Small intestine (tissue), 7 donors: ENCODE measurements around the gene TTC23. TPM values are rescaled to one million over a fixed set of nuclear protein-coding genes. Genes with fewer than 3 reads are reported as not detected.
"Not testable (repeated sequence)": the region's sequence is repeated elsewhere in the genome, so short reads cannot be mapped to it uniquely, and the experiment has no call there.

Experiments used
- DNase-seq, 2 donors: peaks; one replicate each; pipeline versions ENCODE4 v3.0.0 to v3.0.0-alpha.2; 2013
- FAIRE-seq: peaks from 2 replicates; lab custom pipeline; 2012; peaks lifted over from hg19 to GRCh38; lab: Jason Lieb, UNC
- H3K27ac ChIP-seq, 3 donors: one replicate each; pipeline ENCODE4 v1.5.1; 2013; ENCODE audit warnings: low read length in 2 of 3, mild to moderate bottlenecking in 2 of 3, control low read depth in 1 of 3, inconsistent platforms in 1 of 3, low read depth in 1 of 3, moderate library complexity in 1 of 3
- H3K27me3 ChIP-seq, 3 donors: one replicate each; pipeline ENCODE4 v1.6.1; 2013; ENCODE audit warnings: low read length in 3 of 3, inconsistent platforms in 1 of 3; ENCODE audit not compliant: control insufficient read depth in 3 of 3, insufficient read depth in 3 of 3
- H3K36me3 ChIP-seq, 3 donors: one replicate each; pipeline ENCODE4 v1.6.1; 2013; ENCODE audit warnings: low read length in 3 of 3, inconsistent platforms in 1 of 3, low read depth in 1 of 3, mild to moderate bottlenecking in 1 of 3, moderate library complexity in 1 of 3; ENCODE audit not compliant: control insufficient read depth in 3 of 3, insufficient read depth in 2 of 3
- H3K4me1 ChIP-seq, 3 donors: one replicate each; pipeline ENCODE4 v1.6.1; 2013; ENCODE audit warnings: low read length in 2 of 3, inconsistent platforms in 1 of 3, low read depth in 1 of 3, mild to moderate bottlenecking in 1 of 3, moderate library complexity in 1 of 3; ENCODE audit not compliant: control insufficient read depth in 3 of 3, insufficient read depth in 2 of 3
- H3K4me3 ChIP-seq, 3 donors: one replicate each; pipeline ENCODE4 v1.5.1; 2013; ENCODE audit warnings: low read length in 3 of 3, control low read depth in 1 of 3, inconsistent platforms in 1 of 3, low read depth in 1 of 3, mild to moderate bottlenecking in 1 of 3, moderate library complexity in 1 of 3
- H3K9me3 ChIP-seq, 2 donors: one replicate each; pipeline ENCODE4 v1.6.1; 2013; ENCODE audit warnings: low read depth in 1 of 2, low read length in 1 of 2; ENCODE audit not compliant: control insufficient read depth in 2 of 2, insufficient read depth in 1 of 2
- WGBS, 3 donors: extraction: QIAGEN DNeasy Blood & Tissue Kit; methylation state at CpG; one replicate each; pipeline ENCODE4 v1.1.7; 2013; 5-methylcytosine and 5-hydroxymethylcytosine counted together
- polyA plus RNA-seq, 4 donors: library from polyadenylated mRNA; stranded (reverse) in 3 of 4; unstranded in 1 of 4; fragments of 200-250 nt in 3 of 4; fragments of 120-200 nt in 1 of 4; gene quantifications; one replicate each; pipeline versions ENCODE4 v1.2.1 to v1.2.3, GENCODE V29; 2013
- donor health status: healthy with polysubstance abuse.
- donor health status: control.
- donor health status: control.
- donor health status: Bipolar disorder and iron deficiency.
- donor health status: healthy.

Gene TTC23
- polyA plus RNA-seq, 4 donors = 3.6 to 17.2 (median 6.3) TPM

DNA sequence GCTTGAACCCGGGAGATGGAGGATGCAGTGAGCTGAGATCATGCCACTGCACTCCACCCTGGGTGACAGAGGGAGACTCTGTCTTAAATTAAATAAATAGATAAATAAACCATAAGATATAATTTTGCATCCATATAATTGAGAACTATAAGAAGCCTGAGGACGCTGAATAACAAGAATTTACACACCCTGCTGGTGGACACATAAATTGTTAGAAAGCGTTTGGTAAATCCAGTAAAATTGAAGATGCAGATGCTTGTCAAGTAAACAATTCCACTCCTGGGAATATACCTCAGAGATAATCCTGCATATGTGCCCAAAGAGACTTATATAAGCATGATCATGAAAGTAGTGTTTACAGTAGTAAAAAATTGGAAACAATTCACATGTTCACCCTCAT is 41.7 kb downstream of the TTC23 start:
- H3K27me3 ChIP-seq = no peaks in the 10 kb centered on the region
- no peak overlapping the region for H3K27ac ChIP-seq
- H3K4me1 ChIP-seq = no peaks in the 10 kb centered on the region
- no peak for DNase-seq
- no peaks in the 10 kb centered on the region for H3K9me3 ChIP-seq
- WGBS, 3 donors = 84 to 91% (median 91%) methylated on average over 3 of the region's 3 CpGs
- peaks cover 0 to 5% (median 1%) of the 10 kb centered on the region in 3 donors for H3K36me3 ChIP-seq
- H3K4me3 ChIP-seq = no peak overlapping the region
- no peak for FAIRE-seq

DNA sequence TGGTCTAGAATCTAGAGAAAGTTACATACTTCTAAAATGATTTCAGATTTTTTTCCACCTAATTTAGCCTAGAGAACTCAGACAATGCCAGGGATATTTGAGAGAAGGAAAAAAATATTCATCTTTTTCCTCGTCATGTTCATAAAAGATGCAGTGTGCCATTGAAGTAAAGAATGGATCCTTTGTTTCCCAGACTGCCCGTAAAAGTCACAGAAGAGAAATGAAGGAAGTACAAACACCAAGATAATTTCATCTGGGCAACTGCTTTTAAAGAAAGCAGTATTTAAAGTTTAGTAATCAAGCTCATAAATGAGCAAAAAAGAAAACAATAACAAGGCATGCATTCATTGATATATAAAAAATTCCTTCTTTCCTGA is 47.2 kb downstream of the TTC23 start:
- Histone ChIP-seq H3K4me3 (no peak overlapping the region), H3K27ac (no peak overlapping the region), H3K36me3 (peaks cover 0 to 6% (median 2%) of the 10 kb centered on the region in 3 donors), H3K27me3 (no peaks in the 10 kb centered on the region), H3K4me1 (no peaks in the 10 kb centered on the region), H3K9me3 (no peaks in the 10 kb centered on the region)
- 22 to 39% (median 39%) methylated on average over 2 of the region's 2 CpGs for WGBS, 3 donors
- FAIRE-seq = no peak
- DNase-seq = no peak

- Histone ChIP-seq H3K4me3 (no peak overlapping the region), H3K27me3 (no peaks in the 10 kb centered on the region), H3K36me3 (peaks cover 0 to 6% (median 2%) of the 10 kb centered on the region in 3 donors), H3K9me3 (no peaks in the 10 kb centered on the region), H3K4me1 (no peaks in the 10 kb centered on the region), H3K27ac (no peak overlapping the region)
- DNase-seq (no peak), FAIRE-seq (no peak)
- 79 to 83% (median 79%) methylated on average over 6 of the region's 6 CpGs for WGBS, 3 donors
Observed at GRCh38 chr15:99201408-99202175, 47.8 kb downstream of the TTC23 start.

- Histone ChIP-seq H3K9me3 (peaks cover 0 to 3% of the 10 kb centered on the region in 2 donors), H3K36me3 (peaks cover 0 to 6% (median 2%) of the 10 kb centered on the region in 3 donors), H3K4me3 (no peak overlapping the region), H3K27ac (no peak overlapping the region), H3K27me3 (no peaks in the 10 kb centered on the region), H3K4me1 (no peaks in the 10 kb centered on the region)
- 95 to 99% (median 96%) methylated on average over 3 of the region's 3 CpGs for WGBS, 3 donors
- DNase-seq (no peak), FAIRE-seq (no peak)
Observed at GRCh38 chr15:99197856-99198255, 51.5 kb downstream of the TTC23 start.

DNA sequence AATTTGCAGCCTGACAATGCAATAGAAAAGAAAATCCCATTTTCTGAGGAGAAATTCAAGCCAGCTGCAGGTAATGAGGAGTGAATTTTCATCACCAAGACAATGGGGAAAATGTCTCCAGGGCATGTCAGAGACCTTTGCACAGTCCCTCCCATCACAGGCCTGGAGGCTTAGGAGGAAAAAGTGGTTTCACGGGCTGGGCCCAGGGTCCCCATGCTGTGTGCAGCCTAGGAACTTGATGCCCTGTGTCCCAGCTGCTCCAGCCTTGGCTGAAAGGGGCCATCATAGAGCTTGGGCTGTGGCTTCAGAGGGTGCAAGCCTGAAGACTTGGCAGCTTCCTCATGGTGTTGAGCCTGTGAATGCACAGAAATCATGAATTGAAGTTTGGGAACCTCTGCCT is 57.2 kb downstream of the TTC23 start:
- H3K27ac ChIP-seq, H3K4me3 ChIP-seq, DNase-seq, H3K4me1 ChIP-seq, FAIRE-seq, H3K27me3 ChIP-seq: not testable (repeated sequence)
- WGBS, 3 donors = 98 to 100% (median 100%) methylated on average over 1 of the region's 1 CpG
- H3K9me3 ChIP-seq = peaks cover 0 to 11% of the 10 kb centered on the region in 2 donors
- H3K36me3 ChIP-seq = peaks cover 0 to 10% (median 0%) of the 10 kb centered on the region in 3 donors

GRCh38 chr15:99187936-99188335 is 61.4 kb downstream of the TTC23 start:
- H3K36me3 ChIP-seq = peaks cover 0 to 19% (median 0%) of the 10 kb centered on the region in 3 donors
- peaks cover 0 to 8% of the 10 kb centered on the region in 2 donors for H3K9me3 ChIP-seq
- FAIRE-seq = no peak

GRCh38 chr15:99185414-99186130 is 63.8 kb downstream of the TTC23 start:
- FAIRE-seq = no peak
- H3K36me3 ChIP-seq = peaks cover 0 to 11% (median 0%) of the 10 kb centered on the region in 3 donors
- H3K4me3 ChIP-seq = no peak overlapping the region
- H3K27ac ChIP-seq = no peak overlapping the region
- DNase-seq = no peak
- no peaks in the 10 kb centered on the region for H3K27me3 ChIP-seq
- WGBS, 3 donors = 71 to 75% (median 74%) methylated on average over 4 of the region's 4 CpGs
- no peaks in the 10 kb centered on the region for H3K4me1 ChIP-seq
- H3K9me3 ChIP-seq = no peaks in the 10 kb centered on the region

More at GRCh38 chr15:99187936-99188335, 61.4 kb downstream of the TTC23 start:
- Histone ChIP-seq H3K4me1 (no peaks in the 10 kb centered on the region), H3K4me3 (no peak overlapping the region), H3K27me3 (no peaks in the 10 kb centered on the region), H3K27ac (no peak overlapping the region)
- DNase-seq = no peak

GRCh38 chr15:99182791-99183190 is 66.6 kb downstream of the TTC23 start:
- Histone ChIP-seq H3K9me3 (no peaks in the 10 kb centered on the region), H3K4me3 (no peak overlapping the region), H3K27ac (no peak overlapping the region), H3K4me1 (no peaks in the 10 kb centered on the region), H3K27me3 (no peaks in the 10 kb centered on the region), H3K36me3 (peaks cover 0 to 15% (median 0%) of the 10 kb centered on the region in 3 donors)
- DNase-seq (no peak), FAIRE-seq (no peak)
- WGBS, 3 donors = 89 to 100% (median 93%) methylated on average over 1 of the region's 1 CpG
